Astrocyte (in vitro differentiated cells and primary cell): ENCODE data around the gene AGAP6. TPM values are rescaled to one million over a fixed set of nuclear protein-coding genes. Genes with fewer than 3 reads are reported as not detected.
"Not testable (repeated sequence)": the region's sequence is repeated elsewhere in the genome, so short reads cannot be mapped to it uniquely, and the experiment has no call there.

Experiments used
- DNase-seq: peaks from one replicate; pipeline ENCODE4 v3.0.0-alpha.2; 2010; ENCODE audit warnings: low read depth
- FAIRE-seq: peaks from 2 replicates; lab custom pipeline; 2011; peaks lifted over from hg19 to GRCh38; lab: Jason Lieb, UNC
- H2AFZ ChIP-seq: 2 replicates; pipeline ENCODE4 v1.6.0; 2012; ENCODE audit warnings: low read depth, low read length, inconsistent platforms
- H3K27ac ChIP-seq: 2 replicates; pipeline ENCODE4 v1.5.1; 2011; ENCODE audit warnings: low read depth, low read length, inconsistent platforms
- H3K27me3 ChIP-seq: 2 replicates; pipeline ENCODE4 v1.6.0; 2011; ENCODE audit warnings: low read length, inconsistent platforms; ENCODE audit not compliant: insufficient read depth
- H3K36me3 ChIP-seq: 2 replicates; pipeline ENCODE4 v1.5.1; 2011; ENCODE audit warnings: low read length, inconsistent platforms; ENCODE audit not compliant: insufficient read depth
- H3K4me1 ChIP-seq: 2 replicates; pipeline ENCODE4 v1.5.1; 2011; ENCODE audit warnings: low read length, inconsistent platforms; ENCODE audit not compliant: insufficient read depth
- H3K4me2 ChIP-seq: 2 replicates; pipeline ENCODE4 v1.6.0; 2012; ENCODE audit warnings: low read length, inconsistent platforms
- H3K4me3 ChIP-seq: 2 replicates; pipeline ENCODE4 v1.5.1; 2011; ENCODE audit warnings: low read depth, mild to moderate bottlenecking, low read length, inconsistent platforms; ENCODE audit not compliant: insufficient read depth
- H3K79me2 ChIP-seq: 2 replicates; pipeline ENCODE4 v1.6.0; 2012; ENCODE audit warnings: mild to moderate bottlenecking, low read length, inconsistent platforms; ENCODE audit not compliant: insufficient read depth
- H3K9ac ChIP-seq: 2 replicates; pipeline ENCODE4 v1.6.0; 2012; ENCODE audit warnings: mild to moderate bottlenecking, low read length, inconsistent platforms
- H3K9me3 ChIP-seq: 2 replicates; pipeline ENCODE4 v1.5.1; 2012; ENCODE audit warnings: low read depth, mild to moderate bottlenecking, low read length, inconsistent platforms; ENCODE audit not compliant: insufficient read depth
- H4K20me1 ChIP-seq: 2 replicates; pipeline ENCODE4 v1.6.0; 2012; ENCODE audit warnings: low read length, inconsistent platforms; ENCODE audit not compliant: insufficient read depth
- H3K27ac Mint-ChIP-seq: one replicate; pipeline ENCODE4 v1.8.0; 2021; ENCODE audit warnings: mild to moderate bottlenecking, mixed read lengths; ENCODE audit not compliant: unreplicated experiment
- H3K27me3 Mint-ChIP-seq: one replicate; pipeline ENCODE4 v1.8.0; 2021; ENCODE audit warnings: low read depth, mixed read lengths; ENCODE audit not compliant: unreplicated experiment
- H3K36me3 Mint-ChIP-seq: one replicate; pipeline ENCODE4 v1.8.0; 2021; ENCODE audit warnings: low read depth, mixed read lengths; ENCODE audit not compliant: unreplicated experiment
- H3K4me1 Mint-ChIP-seq: one replicate; pipeline ENCODE4 v1.8.0; 2021; ENCODE audit warnings: low read depth, mixed read lengths; ENCODE audit not compliant: unreplicated experiment
- H3K4me3 Mint-ChIP-seq: one replicate; pipeline ENCODE4 v1.8.0; 2021; ENCODE audit warnings: mild to moderate bottlenecking, moderate library complexity, mixed read lengths; ENCODE audit not compliant: unreplicated experiment
- H3K9me3 Mint-ChIP-seq: one replicate; pipeline ENCODE4 v1.8.0; 2021; ENCODE audit warnings: mild to moderate bottlenecking, mixed read lengths; ENCODE audit not compliant: unreplicated experiment
- total RNA-seq: library from RNA; stranded (reverse); gene quantifications from 2 replicates; pipeline ENCODE4 v1.2.1, GENCODE V29; 2021

Gene AGAP6
- total RNA-seq, 1 donor from 2014 or later, result 13.7 TPM

DNA sequence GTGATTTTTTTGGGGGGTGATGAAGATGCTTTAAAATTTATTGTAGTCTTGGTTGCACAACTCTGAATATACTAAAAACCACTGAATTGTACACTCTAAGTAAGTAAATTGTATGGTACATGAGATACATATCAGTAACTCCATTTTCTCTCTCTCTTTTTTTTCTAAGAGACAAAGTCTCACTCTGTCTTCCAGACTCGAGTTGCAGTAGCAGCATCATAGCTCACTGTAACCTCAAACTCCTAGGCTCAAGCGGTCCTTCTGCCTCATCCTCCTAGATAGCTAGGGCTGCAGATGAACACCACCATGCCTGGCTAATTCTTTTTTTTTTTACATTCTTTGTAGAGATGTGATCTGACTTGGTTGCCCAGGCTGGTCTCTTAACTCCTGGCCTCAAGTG lies 39.5 kb upstream of the AGAP6 start:
- H3K4me2 ChIP-seq, H3K4me1 Mint-ChIP-seq, H3K27me3 ChIP-seq, H3K36me3 Mint-ChIP-seq, H3K9ac ChIP-seq, H3K4me1 ChIP-seq, H3K4me3 ChIP-seq, H3K27ac ChIP-seq, H3K27me3 Mint-ChIP-seq, H3K27ac Mint-ChIP-seq, H3K9me3 Mint-ChIP-seq, FAIRE-seq, H3K9me3 ChIP-seq, H2AFZ ChIP-seq, H3K4me3 Mint-ChIP-seq, H3K36me3 ChIP-seq, DNase-seq: not testable (repeated sequence)
- H3K79me2 ChIP-seq, result peaks cover 27% of the 10 kb centered on the region
- H4K20me1 ChIP-seq, result peaks cover 10% of the 10 kb centered on the region

DNA sequence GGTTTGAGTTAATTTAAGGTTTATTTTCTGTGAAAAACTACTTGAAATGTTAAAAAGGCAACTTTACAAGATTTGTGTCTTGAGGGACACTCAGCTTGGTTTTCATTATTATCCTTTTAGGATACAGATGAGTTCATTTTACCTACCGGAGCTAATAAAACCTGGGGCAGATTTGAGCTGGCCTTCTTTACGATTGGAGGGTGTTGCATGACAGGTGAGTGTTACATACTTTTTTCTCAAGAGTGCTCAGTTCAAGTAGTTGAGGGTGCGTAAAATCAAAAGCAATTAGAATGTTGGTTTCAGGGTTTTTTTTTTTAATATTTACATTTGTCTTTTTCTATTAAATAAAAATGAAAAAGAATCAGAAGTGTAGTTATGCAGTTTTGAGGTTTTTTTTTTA lies 36.2 kb upstream of the AGAP6 start:
- H3K9me3 ChIP-seq, H3K9me3 Mint-ChIP-seq, H3K36me3 ChIP-seq, H3K4me1 ChIP-seq, DNase-seq, H3K27ac Mint-ChIP-seq, H3K36me3 Mint-ChIP-seq, H3K4me2 ChIP-seq, H4K20me1 ChIP-seq, FAIRE-seq, H3K4me3 Mint-ChIP-seq, H3K4me1 Mint-ChIP-seq, H3K27me3 Mint-ChIP-seq, H2AFZ ChIP-seq, H3K27ac ChIP-seq, H3K4me3 ChIP-seq, H3K27me3 ChIP-seq, H3K9ac ChIP-seq: not testable (repeated sequence)
- peaks cover 14% of the 10 kb centered on the region for H3K79me2 ChIP-seq

DNA sequence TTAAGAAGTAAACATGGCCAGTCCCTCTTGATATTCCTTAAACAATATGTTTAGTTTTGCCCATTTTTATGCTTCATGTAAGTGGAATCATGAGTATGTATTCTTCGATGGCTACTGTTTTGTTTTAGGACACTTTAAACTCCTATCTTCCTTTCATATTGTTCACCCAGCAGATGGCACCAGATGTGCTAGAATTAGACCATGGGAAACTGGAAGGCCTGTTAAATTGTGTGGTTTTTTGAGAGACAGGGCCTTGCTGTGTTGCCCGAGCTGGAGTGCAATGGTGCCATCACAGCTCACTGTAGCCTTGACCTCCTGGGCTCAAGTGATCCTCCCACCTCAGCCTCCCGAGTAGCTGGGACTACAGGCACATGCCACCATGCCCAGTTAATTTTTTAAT lies 35.1 kb upstream of the AGAP6 start:
- not testable (repeated sequence) for H3K36me3 Mint-ChIP-seq, H3K27ac ChIP-seq, H3K4me1 Mint-ChIP-seq, H3K4me2 ChIP-seq, H3K27me3 ChIP-seq, H3K9ac ChIP-seq, H3K36me3 ChIP-seq, H3K27me3 Mint-ChIP-seq, DNase-seq, H3K4me1 ChIP-seq, H3K9me3 Mint-ChIP-seq, H3K9me3 ChIP-seq, H3K4me3 Mint-ChIP-seq, H3K4me3 ChIP-seq, H3K27ac Mint-ChIP-seq, H2AFZ ChIP-seq
- H3K79me2 ChIP-seq, result peaks cover 14% of the 10 kb centered on the region
- peak; percentile 77 for FAIRE-seq
- peaks cover 11% of the 10 kb centered on the region for H4K20me1 ChIP-seq

DNA sequence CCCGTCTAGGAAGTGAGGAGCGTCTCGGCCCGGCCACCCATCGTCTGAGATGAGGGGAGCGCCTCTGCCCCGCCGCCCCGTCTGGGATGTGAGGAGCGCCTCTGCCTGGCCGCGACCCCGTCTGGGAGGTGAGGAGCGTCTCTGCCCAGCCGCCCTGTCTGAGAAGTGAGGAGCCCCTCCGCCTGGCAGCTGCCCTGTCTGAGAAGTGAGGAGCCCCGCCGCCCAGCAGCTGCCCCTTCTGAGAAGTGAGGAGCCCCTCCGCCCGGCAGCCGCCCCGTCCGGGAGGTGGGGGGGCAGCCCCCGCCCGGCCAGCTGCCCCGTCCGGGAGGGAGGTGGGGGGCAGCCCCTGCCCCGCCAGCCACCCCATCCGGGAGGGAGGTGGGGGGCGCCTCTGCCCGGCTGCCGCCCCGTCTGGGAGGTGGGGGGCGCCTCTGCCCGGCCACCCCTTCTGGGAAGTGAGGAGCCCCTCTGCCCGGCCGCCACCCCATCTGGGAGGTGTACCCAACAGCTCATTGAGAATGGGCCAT lies 17.8 kb upstream of the AGAP6 start:
- H3K27ac Mint-ChIP-seq, H2AFZ ChIP-seq, H3K9ac ChIP-seq, FAIRE-seq, H3K9me3 Mint-ChIP-seq, H3K4me3 ChIP-seq, DNase-seq, H3K36me3 ChIP-seq, H4K20me1 ChIP-seq, H3K27me3 Mint-ChIP-seq, H3K36me3 Mint-ChIP-seq, H3K79me2 ChIP-seq, H3K9me3 ChIP-seq, H3K4me1 Mint-ChIP-seq, H3K4me1 ChIP-seq, H3K27ac ChIP-seq, H3K4me3 Mint-ChIP-seq, H3K4me2 ChIP-seq, H3K27me3 ChIP-seq: not testable (repeated sequence)

DNA sequence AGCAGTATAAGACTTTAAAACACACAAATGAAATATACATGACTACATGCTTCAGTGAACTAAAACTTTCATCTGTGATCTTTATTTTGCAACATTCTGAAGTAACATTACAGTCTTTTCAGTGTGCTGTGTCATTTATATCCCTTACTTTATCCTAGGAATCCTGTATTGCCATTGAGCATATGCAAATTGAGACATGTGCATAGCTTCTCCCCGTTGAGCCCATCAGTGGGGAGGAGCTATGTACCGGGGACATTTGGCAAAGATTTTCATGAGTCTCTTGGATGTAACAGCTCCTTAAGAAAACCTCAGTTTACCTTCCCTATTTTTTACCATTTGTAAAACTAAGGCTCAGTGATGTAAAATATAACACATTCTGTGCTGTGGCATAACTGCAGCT lies 16.7 kb upstream of the AGAP6 start:
- H3K27me3 ChIP-seq, H3K36me3 ChIP-seq, H3K9ac ChIP-seq, H3K4me1 Mint-ChIP-seq, H3K27me3 Mint-ChIP-seq, DNase-seq, H2AFZ ChIP-seq, H3K27ac ChIP-seq, H3K4me2 ChIP-seq, H3K4me3 ChIP-seq, H3K27ac Mint-ChIP-seq, H3K36me3 Mint-ChIP-seq, H3K79me2 ChIP-seq, H3K9me3 ChIP-seq, H3K4me1 ChIP-seq, H4K20me1 ChIP-seq, H3K9me3 Mint-ChIP-seq, FAIRE-seq, H3K4me3 Mint-ChIP-seq: not testable (repeated sequence)

DNA sequence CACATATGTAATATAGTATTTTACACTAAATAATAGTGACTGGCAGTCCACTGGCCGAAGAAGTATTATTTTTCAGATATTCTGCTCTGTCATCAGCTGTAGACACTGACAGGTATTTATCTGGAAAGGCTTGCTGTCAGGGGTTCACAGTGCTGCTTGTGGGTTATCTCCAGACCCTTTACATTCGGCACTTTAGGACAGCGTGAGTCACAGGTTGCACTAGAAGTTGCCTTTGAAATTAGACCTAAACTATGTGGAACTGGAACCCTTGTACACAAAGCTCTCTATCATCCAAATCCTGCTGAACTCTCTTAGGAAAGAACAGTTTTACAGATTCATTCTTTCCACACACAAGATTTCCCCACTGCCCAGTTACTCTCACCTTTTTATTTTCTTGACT lies 16.1 kb upstream of the AGAP6 start:
- H3K4me3 ChIP-seq, H3K4me1 Mint-ChIP-seq, H3K9me3 ChIP-seq, H3K9me3 Mint-ChIP-seq, H3K79me2 ChIP-seq, H2AFZ ChIP-seq, H3K4me3 Mint-ChIP-seq, H3K27ac Mint-ChIP-seq, H3K36me3 Mint-ChIP-seq, FAIRE-seq, H3K9ac ChIP-seq, H3K27ac ChIP-seq, H3K36me3 ChIP-seq, H3K4me1 ChIP-seq, DNase-seq, H3K27me3 Mint-ChIP-seq, H4K20me1 ChIP-seq, H3K4me2 ChIP-seq, H3K27me3 ChIP-seq: not testable (repeated sequence)
